ENCODE measurements around the gene HNRNPUL1. TPM values are rescaled to one million over a fixed set of nuclear protein-coding genes. Genes with fewer than 3 reads are reported as not detected.
A peak's percentile ranks its signal among the peaks of the same experiment; 100 is the strongest.

The HNRNPUL1 gene
- total RNA-seq, 1 experiment from 2014 or later = 201 TPM

GRCh38 chr19:41352609-41353465, 88.7 kb downstream of the HNRNPUL1 start:
- DNase-seq (ENCODE audit: low read depth, low spot score) = no peak
- peak overlapping the region; percentile 79 to 87 for H3K4me3 ChIP-seq (replicated peaks in 1 of 2; ENCODE audit: low read depth in 1 of 2, low read length in 2 of 2)
- intact Hi-C loops (cut with micrococcal nuclease) = no loop called here

More at GRCh38 chr19:41352609-41353465, 88.7 kb downstream of the HNRNPUL1 start:
- ChIA-PET RAD21 (ENCODE audit: low non-redundant PET in 1 of 2, low total read pairs in 2 of 2, uncharacterized antibody in 2 of 2, unreplicated experiment in 2 of 2) (interaction anchor here in 1 of 2 experiments (0.7 to 1.2 kb wide), 2 partner anchors 11 to 199 kb away, joined by 4 to 9 read pairs; partner anchors contain the start of gene B9D2), CTCF (interaction anchor here (1.0 to 5.6 kb wide), 3 partner anchors 12 to 223 kb away, joined by 3 to 54 read pairs (median 3); partner anchors contain the start of genes B9D2 and CEACAM21), POLR2A (interaction anchor here (0.6 to 2.1 kb wide), 3 partner anchors 11 to 532 kb away, joined by 3 to 13 read pairs (median 3); partner anchors contain the start of gene B9D2)
- Histone ChIP-seq H3K36me3 (ENCODE audit: control insufficient read depth in 1 of 2, insufficient read depth in 2 of 2, low read length in 2 of 2) (peaks cover 0 to 4% of the 10 kb centered on the region in 2 experiments; a peak in 1 of 4 replicates), H3K27ac (ENCODE audit: low read depth, low read length) (peak overlapping the region; percentile 89), H3K79me2 (ENCODE audit: insufficient read depth, low read length) (peaks cover 42% of the 10 kb centered on the region), H4K20me1 (ENCODE audit: insufficient read depth) (no peaks in the 10 kb centered on the region), H3K4me1 (ENCODE audit: control insufficient read depth in 1 of 2, insufficient read depth in 2 of 2, low read length in 2 of 2) (peaks cover 11 to 29% of the 10 kb centered on the region in 2 experiments; a peak in 3 of 4 replicates), H3K9me3 (ENCODE audit: control insufficient read depth in 1 of 2, insufficient read depth in 1 of 2, low read depth in 1 of 2, low read length in 2 of 2) (no peaks in the 10 kb centered on the region), H3K9ac (ENCODE audit: low read length) (peak overlapping the region; percentile 83), H2AFZ (ENCODE audit: low read depth, low read length, poor library complexity, severe bottlenecking) (no peak overlapping the region), H3K9me2 (ENCODE audit: insufficient read depth) (no peaks in the 10 kb centered on the region), H3K27me3 (ENCODE audit: insufficient read depth, low read length) (no peaks in the 10 kb centered on the region), H3K4me2 (ENCODE audit: low read length) (peak overlapping the region; percentile 95)
- peak; percentile 33 for ATAC-seq
- BruUV-seq (replicated peaks) = TSS peak; percentile 56
- TF ChIP-seq, protein P1, sequence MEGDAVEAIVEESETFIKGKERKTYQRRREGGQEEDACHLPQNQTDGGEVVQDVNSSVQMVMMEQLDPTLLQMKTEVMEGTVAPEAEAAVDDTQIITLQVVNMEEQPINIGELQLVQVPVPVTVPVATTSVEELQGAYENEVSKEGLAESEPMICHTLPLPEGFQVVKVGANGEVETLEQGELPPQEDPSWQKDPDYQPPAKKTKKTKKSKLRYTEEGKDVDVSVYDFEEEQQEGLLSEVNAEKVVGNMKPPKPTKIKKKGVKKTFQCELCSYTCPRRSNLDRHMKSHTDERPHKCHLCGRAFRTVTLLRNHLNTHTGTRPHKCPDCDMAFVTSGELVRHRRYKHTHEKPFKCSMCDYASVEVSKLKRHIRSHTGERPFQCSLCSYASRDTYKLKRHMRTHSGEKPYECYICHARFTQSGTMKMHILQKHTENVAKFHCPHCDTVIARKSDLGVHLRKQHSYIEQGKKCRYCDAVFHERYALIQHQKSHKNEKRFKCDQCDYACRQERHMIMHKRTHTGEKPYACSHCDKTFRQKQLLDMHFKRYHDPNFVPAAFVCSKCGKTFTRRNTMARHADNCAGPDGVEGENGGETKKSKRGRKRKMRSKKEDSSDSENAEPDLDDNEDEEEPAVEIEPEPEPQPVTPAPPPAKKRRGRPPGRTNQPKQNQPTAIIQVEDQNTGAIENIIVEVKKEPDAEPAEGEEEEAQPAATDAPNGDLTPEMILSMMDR (IDR thresholded peaks at IDR 0.05 in 2 of 3, conservative IDR thresholded peaks at IDR 0.05 in 1 of 3; ENCODE audit: borderline replicate concordance in 1 of 3, insufficient read depth in 1 of 3, low read depth in 2 of 3, low read length in 2 of 3) = peak; percentile 26 to 55 (median 48); a peak in 4 of 6 replicates
- no peak for TF ChIP-seq REST (IDR thresholded peaks at IDR 0.05; ENCODE audit: low read depth)
- TF ChIP-seq, protein P2, sequence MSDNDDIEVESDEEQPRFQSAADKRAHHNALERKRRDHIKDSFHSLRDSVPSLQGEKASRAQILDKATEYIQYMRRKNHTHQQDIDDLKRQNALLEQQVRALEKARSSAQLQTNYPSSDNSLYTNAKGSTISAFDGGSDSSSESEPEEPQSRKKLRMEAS (IDR thresholded peaks at IDR 0.05) = peak; percentile 51; the same call in 1 of the 2 replicates
- TF ChIP-seq, protein P3, sequence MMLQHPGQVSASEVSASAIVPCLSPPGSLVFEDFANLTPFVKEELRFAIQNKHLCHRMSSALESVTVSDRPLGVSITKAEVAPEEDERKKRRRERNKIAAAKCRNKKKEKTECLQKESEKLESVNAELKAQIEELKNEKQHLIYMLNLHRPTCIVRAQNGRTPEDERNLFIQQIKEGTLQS (IDR thresholded peaks at IDR 0.05) = no peak
- peak; percentile 41; the same call in 1 of the 2 replicates for TF ChIP-seq RAD21 (IDR thresholded peaks at IDR 0.05; ENCODE audit: low read depth)
- TF ChIP-seq TCF7L2 (IDR thresholded peaks at IDR 0.05; ENCODE audit: borderline replicate concordance, extremely low read depth, insufficient read depth, insufficient read length) = peak; percentile 0
- no peak for TF ChIP-seq YY1 (IDR thresholded peaks at IDR 0.05; ENCODE audit: extremely low read depth, insufficient replicate concordance, low read depth, low read length)

Measured in HCT116 (cell line).